SH-SY5Y (cell line): ENCODE results near the gene SCP2.

Experiments used
- GATA2 ChIP-seq: IDR thresholded peaks from 2 replicates; pipeline ENCODE4 v1.6.1; 2011; ENCODE audit warnings: mild to moderate bottlenecking, low read depth, low read length
- GATA3 ChIP-seq: IDR thresholded peaks from 2 replicates; pipeline ENCODE4 v1.6.1; 2011; ENCODE audit warnings: low read depth, mild to moderate bottlenecking, low read length, moderate library complexity

SCP2 gene

GRCh38 chr1:53091841-53092645, 165.0 kb downstream of the SCP2 start:
- TF ChIP-seq GATA2 (no peak), GATA3 (no peak)

DNA sequence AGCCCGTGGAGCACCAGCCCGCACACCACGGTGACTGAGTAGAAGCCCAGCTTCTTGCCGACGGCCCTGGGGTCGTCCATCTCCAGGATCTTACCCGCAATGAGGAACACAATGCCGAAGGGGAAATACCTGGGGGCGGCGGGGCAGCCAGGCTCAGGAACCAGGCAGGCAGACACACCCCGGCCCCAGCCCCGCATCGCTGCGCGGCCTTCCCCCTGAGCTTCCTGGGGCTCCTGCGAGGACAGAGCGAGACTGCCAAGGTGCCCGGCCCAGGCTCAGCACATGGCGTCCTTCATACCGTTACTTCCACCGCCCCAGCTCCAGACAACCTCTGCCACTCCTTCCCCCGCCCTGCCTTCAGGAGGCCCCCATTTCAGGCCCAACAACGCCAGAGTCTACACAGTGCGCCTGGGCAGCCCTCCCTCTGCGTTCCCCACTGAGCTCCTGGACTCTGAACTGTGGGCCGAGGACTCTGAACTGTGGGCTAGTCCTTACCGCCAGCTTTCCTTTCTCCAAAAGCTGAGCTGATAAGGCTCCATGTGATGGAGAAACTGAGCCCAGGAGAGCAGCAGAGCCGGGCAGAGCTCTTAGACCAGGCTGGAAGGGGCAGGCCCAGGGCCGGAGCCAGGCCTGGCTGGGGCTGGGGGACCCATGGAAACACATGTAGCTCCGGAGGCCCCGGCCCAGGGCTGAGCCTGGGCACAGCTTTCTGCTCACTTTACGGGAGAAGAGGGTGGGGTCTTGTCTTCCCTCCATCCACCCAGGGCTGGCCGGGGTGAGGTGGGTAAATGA, 165.8 kb downstream of the SCP2 start:
- TF ChIP-seq GATA2 (no peak), GATA3 (no peak)

GRCh38 chr1:53093451-53093754, 166.3 kb downstream of the SCP2 start:
- TF ChIP-seq GATA3 (no peak), GATA2 (no peak)

- TF ChIP-seq GATA2 (no peak), GATA3 (no peak)
Observed at GRCh38 chr1:53093778-53094532, 166.9 kb downstream of the SCP2 start.

DNA sequence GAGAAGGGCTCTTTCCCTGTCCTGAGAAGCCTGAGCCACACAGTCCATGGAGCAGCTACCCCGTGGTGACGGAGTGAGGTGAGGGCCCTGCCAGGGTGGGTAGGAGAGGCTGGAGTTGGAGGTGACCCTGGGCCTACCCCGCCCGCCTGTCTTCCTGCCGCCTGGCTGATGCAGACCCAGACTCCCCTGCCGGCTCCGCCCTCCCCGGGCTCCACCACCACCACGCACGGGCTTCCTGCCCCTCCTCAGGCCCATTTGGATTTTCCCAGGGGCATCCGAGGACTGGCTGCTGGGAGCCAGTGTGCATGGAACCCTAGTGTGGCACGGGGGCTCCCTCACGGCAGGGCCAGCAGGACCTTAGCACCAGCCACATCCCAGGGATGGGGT, 167.4 kb downstream of the SCP2 start:
- TF ChIP-seq GATA2 (no peak), GATA3 (no peak)
